Stomach (tissue), 9 donors: ENCODE results near the gene SPINK4. TPM values are rescaled to one million over a fixed set of nuclear protein-coding genes. Genes with fewer than 3 reads are reported as not detected.

Experiments used
- DNase-seq, 2 donors: peaks; one replicate each; pipeline versions ENCODE4 v3.0.0 to v3.0.0-alpha.2; 2013 to 2019
- H3K27ac ChIP-seq, 5 donors: fragments of 200-600 bp in 4 of 5; sonication (generic) in 4 of 5; one replicate each; pipeline ENCODE4 v1.5.1; 2013 to 2019; ENCODE audit warnings: mild to moderate bottlenecking in 1 of 5, moderate library complexity in 1 of 5
- H3K27me3 ChIP-seq, 3 donors: fragments of 200-600 bp; sonication (generic); one replicate each; pipeline ENCODE4 v1.5.1; 2017 to 2019; ENCODE audit warnings: mixed run types in 1 of 3
- H3K36me3 ChIP-seq, 4 donors: fragments of 200-600 bp; sonication (generic); 1 replicate in 3 of 4; 2 replicates in 1 of 4; pipeline ENCODE4 v1.5.1; 2016 to 2019
- H3K4me1 ChIP-seq, 4 donors: fragments of 200-600 bp; sonication (generic); one replicate each; pipeline ENCODE4 v1.5.1; 2016 to 2019
- H3K4me3 ChIP-seq, 4 donors: fragments of 200-600 bp; sonication (generic) in 3 of 4; one replicate each; pipeline ENCODE4 v1.5.1; 2016 to 2019; ENCODE audit warnings: mild to moderate bottlenecking in 1 of 4
- H3K9me3 ChIP-seq, 4 donors: fragments of 200-600 bp; sonication (generic); one replicate each; pipeline ENCODE4 v1.5.1; 2016 to 2019
- EP300 ChIP-seq: sonication (generic); formaldehyde crosslinking; IDR thresholded peaks from one replicate; pipeline ENCODE4 v1.6.1; 2017; ENCODE audit warnings: antibody characterized with exemption
- POLR2A ChIP-seq, 4 donors: fragments of 450-650 bp; IDR thresholded peaks; one replicate each; pipeline ENCODE4 v1.6.1; 2016; ENCODE audit warnings: antibody characterized with exemption in 4 of 4, control low read depth in 2 of 4, mild to moderate bottlenecking in 1 of 4, moderate library complexity in 1 of 4
- POLR2AphosphoS5 ChIP-seq, 3 donors: sonication (generic); formaldehyde crosslinking; IDR thresholded peaks; one replicate each; pipeline ENCODE4 v1.6.1; 2016; ENCODE audit warnings: antibody characterized with exemption in 3 of 3
- WGBS, 5 donors: extraction: QIAGEN DNeasy Blood & Tissue Kit in 3 of 5; methylation state at CpG; one replicate each; pipeline versions ENCODE4 v1.1.5 to v1.1.7; 2013 to 2018; 5-methylcytosine and 5-hydroxymethylcytosine counted together
- intact Hi-C: fragments of 100-400 bp; cut with DNase I; formaldehyde crosslinking; loops from one replicate; pipeline ENCODE4 v1.15.1; 2023; ENCODE audit warnings: low total_unique reads
- polyA plus RNA-seq, 3 donors: library from polyadenylated mRNA; stranded (reverse); fragments of 200-250 nt; gene quantifications; one replicate each; pipeline ENCODE4 v1.2.3, GENCODE V29; 2013
- total RNA-seq, 5 donors: library from RNA; depleted of rRNA; stranded (reverse); fragments of >200 nt; gene quantifications; one replicate each; pipeline versions ENCODE4 v1.1.0 to v1.2.3, GENCODE V29; 2014 to 2016
- TF ChIP-seq, protein P1 (sequence below), 7 experiments: fragments of 450-650 bp in 4 of 7; fragments of 200-600 bp in 3 of 7; sonication (generic) in 3 of 7; IDR thresholded peaks; one replicate each; pipeline ENCODE4 v1.5.1; 2016 to 2019; ENCODE audit warnings: antibody characterized with exemption in 7 of 7, control low read depth in 2 of 7, mild to moderate bottlenecking in 1 of 7
- donor health status: healthy with polysubstance abuse.
- donor health status: Bipolar disorder and iron deficiency.
- donor health status: healthy.

Gene SPINK4
- total and polyA plus RNA-seq, 8 donors: 2.1 to 29.5 (median 19.1) TPM; not detected in 5

DNA sequence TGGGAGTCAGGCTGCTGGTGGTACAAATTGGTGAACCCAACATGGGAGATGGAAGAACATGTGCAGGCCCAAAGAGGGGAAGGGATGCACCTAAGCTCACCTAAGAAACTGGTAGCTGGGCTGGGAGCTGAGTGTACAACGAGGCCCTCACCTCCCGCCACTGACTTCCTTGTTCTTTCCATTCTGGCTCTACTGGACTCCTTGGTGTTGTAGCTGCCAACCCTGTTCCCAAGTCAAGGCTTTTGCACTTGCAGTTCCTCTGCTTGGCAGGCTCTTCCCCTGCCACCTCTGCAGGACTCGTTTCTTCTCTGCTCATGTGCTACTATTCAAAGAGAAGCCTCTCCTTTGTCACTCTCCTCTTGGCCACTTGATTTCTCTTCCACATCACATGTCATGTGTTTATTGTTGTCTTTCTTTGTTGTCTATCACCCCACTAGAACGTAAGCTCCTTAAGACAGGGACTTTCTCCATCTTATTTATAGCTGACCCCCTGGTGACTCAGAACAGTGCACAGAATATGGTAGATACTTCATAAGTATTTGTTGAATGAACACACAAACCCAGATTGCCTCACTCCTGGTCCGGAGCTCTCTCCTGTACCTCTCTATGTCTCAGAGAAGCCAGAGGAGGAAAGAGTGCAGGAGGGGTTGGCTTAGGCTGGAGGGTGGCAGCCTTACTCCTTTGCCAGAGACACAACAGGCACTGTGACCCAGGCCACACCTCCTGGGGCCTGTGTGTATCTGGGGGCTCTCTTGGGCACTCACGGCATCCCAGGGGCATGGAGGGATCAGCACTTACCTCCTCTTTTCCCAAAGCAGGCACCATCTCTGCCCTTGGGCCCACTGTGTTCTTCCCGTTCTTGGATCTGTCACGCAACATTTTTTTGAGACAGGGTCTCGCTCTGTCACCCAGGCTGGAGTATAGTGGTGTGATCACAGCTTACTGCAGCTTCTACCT lies 5.2 kb upstream of the SPINK4 start:
- Histone ChIP-seq H3K4me3 (no peak overlapping the region), H3K36me3 (no peaks in the 10 kb centered on the region), H3K9me3 (no peaks in the 10 kb centered on the region), H3K27ac (peak overlapping the region; percentile 63 to 85 (median 79)), H3K27me3 (peaks cover 0 to 6% (median 0%) of the 10 kb centered on the region in 3 donors), H3K4me1 (peaks cover 4 to 21% (median 12%) of the 10 kb centered on the region in 4 donors)
- intact Hi-C loops: no loop called here
- WGBS, 5 donors: 59 to 68% (median 66%) methylated on average over 8 to 9 of the region's 9 CpGs
- TF ChIP-seq POLR2A (IDR thresholded peaks at IDR 0.05) (no peak), EP300 (no peak), POLR2AphosphoS5 (IDR thresholded peaks at IDR 0.05) (no peak)
- TF ChIP-seq, protein P1, sequence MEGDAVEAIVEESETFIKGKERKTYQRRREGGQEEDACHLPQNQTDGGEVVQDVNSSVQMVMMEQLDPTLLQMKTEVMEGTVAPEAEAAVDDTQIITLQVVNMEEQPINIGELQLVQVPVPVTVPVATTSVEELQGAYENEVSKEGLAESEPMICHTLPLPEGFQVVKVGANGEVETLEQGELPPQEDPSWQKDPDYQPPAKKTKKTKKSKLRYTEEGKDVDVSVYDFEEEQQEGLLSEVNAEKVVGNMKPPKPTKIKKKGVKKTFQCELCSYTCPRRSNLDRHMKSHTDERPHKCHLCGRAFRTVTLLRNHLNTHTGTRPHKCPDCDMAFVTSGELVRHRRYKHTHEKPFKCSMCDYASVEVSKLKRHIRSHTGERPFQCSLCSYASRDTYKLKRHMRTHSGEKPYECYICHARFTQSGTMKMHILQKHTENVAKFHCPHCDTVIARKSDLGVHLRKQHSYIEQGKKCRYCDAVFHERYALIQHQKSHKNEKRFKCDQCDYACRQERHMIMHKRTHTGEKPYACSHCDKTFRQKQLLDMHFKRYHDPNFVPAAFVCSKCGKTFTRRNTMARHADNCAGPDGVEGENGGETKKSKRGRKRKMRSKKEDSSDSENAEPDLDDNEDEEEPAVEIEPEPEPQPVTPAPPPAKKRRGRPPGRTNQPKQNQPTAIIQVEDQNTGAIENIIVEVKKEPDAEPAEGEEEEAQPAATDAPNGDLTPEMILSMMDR (IDR thresholded peaks at IDR 0.05): no peak
- DNase-seq: peak in 1 of 2 donors; percentile 41

DNA sequence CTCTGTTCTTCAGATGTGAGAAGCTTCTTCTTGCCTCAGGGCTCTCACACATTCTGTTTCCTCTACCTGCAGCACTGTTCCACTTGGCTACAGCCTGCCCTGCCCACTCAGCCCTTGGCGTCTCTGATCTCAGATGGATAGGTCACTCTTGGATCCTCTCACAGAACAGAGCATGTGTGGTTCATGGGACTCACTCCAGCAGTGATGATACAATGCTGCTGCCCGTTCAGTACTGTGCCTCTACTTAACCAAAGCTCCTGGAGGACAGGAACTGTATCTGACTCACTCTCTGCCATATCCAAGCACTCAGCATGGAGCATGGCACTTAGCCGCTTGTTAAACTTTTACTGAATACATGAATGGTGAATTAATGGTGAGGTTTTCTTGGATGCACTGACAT lies 3.4 kb upstream of the SPINK4 start:
- Histone ChIP-seq H3K27ac (no peak overlapping the region), H3K27me3 (peaks cover 0 to 6% (median 0%) of the 10 kb centered on the region in 3 donors), H3K9me3 (no peaks in the 10 kb centered on the region), H3K4me1 (peaks cover 8 to 23% (median 15%) of the 10 kb centered on the region in 4 donors), H3K4me3 (no peak overlapping the region), H3K36me3 (no peaks in the 10 kb centered on the region)
- TF ChIP-seq POLR2AphosphoS5 (IDR thresholded peaks at IDR 0.05): no peak
- no peak for TF ChIP-seq EP300
- TF ChIP-seq POLR2A (IDR thresholded peaks at IDR 0.05): no peak
- TF ChIP-seq, protein P1 (IDR thresholded peaks at IDR 0.05): no peak
- DNase-seq: no peak
- intact Hi-C loops: no loop called here
- WGBS, 5 donors: 80 to 89% (median 86%) methylated on average over 3 of the region's 3 CpGs

DNA sequence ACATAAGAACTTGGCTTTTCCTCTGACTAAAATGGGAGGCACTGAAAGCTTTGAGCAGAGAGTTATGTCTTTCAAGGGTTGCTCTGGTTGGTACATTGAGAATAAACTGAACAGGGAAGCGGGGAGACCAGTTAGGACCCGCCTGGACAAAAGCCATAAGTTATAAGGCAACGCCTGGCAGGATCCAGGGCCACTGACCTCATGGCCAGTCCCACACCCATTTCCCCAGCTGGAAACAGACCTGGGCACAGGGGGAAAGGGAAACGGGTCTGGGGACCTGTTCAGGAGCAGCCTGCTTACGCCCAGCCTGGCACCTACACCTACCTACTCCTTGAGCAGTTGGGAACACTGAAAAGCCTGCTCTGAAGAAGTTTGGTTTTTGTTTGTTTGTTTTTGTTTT lies 1.3 kb downstream of the SPINK4 start:
- Histone ChIP-seq H3K9me3 (no peaks in the 10 kb centered on the region), H3K4me3 (no peak overlapping the region), H3K27ac (no peak overlapping the region), H3K27me3 (peaks cover 0 to under 1% (median 0%) of the 10 kb centered on the region in 3 donors), H3K36me3 (no peaks in the 10 kb centered on the region), H3K4me1 (peaks cover 0 to 10% (median 7%) of the 10 kb centered on the region in 4 donors)
- no peak for DNase-seq
- intact Hi-C loops: no loop called here
- TF ChIP-seq EP300 (no peak), POLR2AphosphoS5 (IDR thresholded peaks at IDR 0.05) (no peak), POLR2A (IDR thresholded peaks at IDR 0.05) (no peak)
- TF ChIP-seq, protein P1 (IDR thresholded peaks at IDR 0.05): no peak
- 64 to 73% (median 67%) methylated on average over 5 of the region's 5 CpGs for WGBS, 5 donors

DNA sequence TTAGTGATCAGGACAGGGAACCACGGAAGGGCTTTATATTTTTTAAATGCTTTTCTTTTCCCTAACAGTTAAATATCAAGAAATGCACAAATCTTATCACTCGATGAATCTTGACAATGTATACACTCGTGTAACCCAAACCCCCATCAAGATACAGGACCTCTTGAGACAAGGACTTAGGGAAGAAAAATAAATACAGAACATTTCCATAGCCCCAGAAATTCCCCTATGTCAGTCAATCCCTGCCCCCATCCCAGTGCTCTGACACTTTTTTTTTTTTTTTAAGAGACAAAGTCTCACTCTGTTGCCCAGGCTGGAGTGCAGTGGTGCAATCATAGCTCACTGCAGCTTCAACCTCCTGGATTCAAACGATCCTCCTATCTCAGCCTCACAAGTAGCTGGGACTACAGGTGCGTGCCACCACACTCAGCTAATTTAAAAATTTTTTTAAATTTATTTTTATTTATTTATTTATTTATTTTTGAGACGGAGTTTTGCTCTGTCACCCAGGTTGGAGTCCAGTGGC lies 2.7 kb downstream of the SPINK4 start:
- intact Hi-C loops: no loop called here
- H3K27ac ChIP-seq: no peak overlapping the region

More for the DNA sequence above, 2.7 kb downstream of the SPINK4 start:
- TF ChIP-seq, protein P1 (IDR thresholded peaks at IDR 0.05): no peak
- no peak for TF ChIP-seq EP300
- TF ChIP-seq POLR2A (IDR thresholded peaks at IDR 0.05): no peak
- TF ChIP-seq POLR2AphosphoS5 (IDR thresholded peaks at IDR 0.05): no peak
- WGBS, 5 donors: 78 to 86% (median 81%) methylated on average over 6 of the region's 6 CpGs
- Histone ChIP-seq H3K36me3 (no peaks in the 10 kb centered on the region), H3K4me3 (no peak overlapping the region), H3K27me3 (no peaks in the 10 kb centered on the region), H3K9me3 (no peaks in the 10 kb centered on the region), H3K4me1 (peaks cover 0 to 10% (median 7%) of the 10 kb centered on the region in 4 donors)
- DNase-seq: no peak
